HG02885 (cell line): ENCODE results near the gene NEUROD2.

Experiments
- ATAC-seq: cut with Tn5 transposase; IDR thresholded peaks from one replicate; pipeline ENCODE4 v1.9.1; 2021; ENCODE audit warnings: mild to moderate bottlenecking; ENCODE audit not compliant: unreplicated experiment, poor library complexity

The NEUROD2 gene

GRCh38 chr17:39607851-39608130 is at the start of gene NEUROD2:
Gene NEUROD2 (minus strand): TSS chr17:39607920. CDS start chr17:39606599, 1,321 bp downstream.
- no peak for ATAC-seq

- no peak for ATAC-seq
Measured at GRCh38 chr17:39655105-39655504, 47.4 kb upstream of the NEUROD2 start.

GRCh38 chr17:39653662-39654331 is 46.1 kb upstream of the NEUROD2 start:
- ATAC-seq = no peak

GRCh38 chr17:39653316-39653661 is 45.6 kb upstream of the NEUROD2 start:
- no peak for ATAC-seq

GRCh38 chr17:39652587-39653315 is 45.0 kb upstream of the NEUROD2 start:
- no peak for ATAC-seq

- ATAC-seq = no peak
Measured at GRCh38 chr17:39651923-39652586, 44.3 kb upstream of the NEUROD2 start.

GRCh38 chr17:39650121-39650579 is 42.4 kb upstream of the NEUROD2 start:
- no peak for ATAC-seq

GRCh38 chr17:39648616-39649366 is 41.1 kb upstream of the NEUROD2 start:
- ATAC-seq = no peak

- ATAC-seq = no peak
Measured at GRCh38 chr17:39647256-39647655, 39.5 kb upstream of the NEUROD2 start.

- ATAC-seq = no peak
Measured at GRCh38 chr17:39643271-39643670, 35.6 kb upstream of the NEUROD2 start.

GRCh38 chr17:39642291-39643074 is 34.8 kb upstream of the NEUROD2 start:
- ATAC-seq = no peak

- no peak for ATAC-seq
Measured at GRCh38 chr17:39641883-39642282, 34.2 kb upstream of the NEUROD2 start.

- no peak for ATAC-seq
Measured at GRCh38 chr17:39641097-39641496, 33.4 kb upstream of the NEUROD2 start.

GRCh38 chr17:39640591-39641031 is 32.9 kb upstream of the NEUROD2 start:
- ATAC-seq = no peak

GRCh38 chr17:39639566-39640458 is 32.1 kb upstream of the NEUROD2 start:
- no peak for ATAC-seq

- no peak for ATAC-seq
Measured at GRCh38 chr17:39639043-39639442, 31.3 kb upstream of the NEUROD2 start.

- no peak for ATAC-seq
Measured at GRCh38 chr17:39638317-39638716, 30.6 kb upstream of the NEUROD2 start.

GRCh38 chr17:39636927-39637736 is 29.4 kb upstream of the NEUROD2 start, which contains the start of gene STARD3:
Gene STARD3 (plus strand): TSS chr17:39637144. CDS start chr17:39653532, 16,388 bp downstream.
- peak; percentile 79 for ATAC-seq
